ENCODE measurements around the gene CTNNBL1. TPM values are rescaled to one million over a fixed set of nuclear protein-coding genes. Genes with fewer than 3 reads are reported as not detected.
"Not testable (repeated sequence)": the region's sequence is repeated elsewhere in the genome, so short reads cannot be mapped to it uniquely, and the experiment has no call there.

Gene CTNNBL1
- total RNA-seq, 2 donors from 2014 or later = 29.9 to 39.9 TPM

DNA sequence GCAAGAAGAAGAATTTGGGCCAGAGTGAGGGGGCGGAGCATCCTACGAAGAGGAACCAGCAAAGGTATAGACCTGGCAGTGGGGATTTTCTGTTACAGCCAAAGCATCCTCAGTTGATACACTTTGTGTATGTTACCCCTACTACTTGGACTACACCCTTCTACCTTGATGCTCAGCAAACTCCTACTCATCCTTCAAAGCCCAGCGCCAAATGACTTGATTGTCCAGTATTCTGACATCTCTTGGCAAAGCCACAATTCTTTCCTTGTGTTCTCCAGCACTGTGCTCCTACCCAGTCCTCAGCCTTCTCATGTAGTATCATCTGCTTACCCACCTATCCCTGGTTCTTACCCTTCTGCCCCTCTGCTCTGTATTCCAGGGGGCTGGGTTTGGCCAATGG, 21.7 kb upstream of the CTNNBL1 start:
- H3K4me1 ChIP-seq = no peaks in the 10 kb centered on the region
- H3K27ac ChIP-seq = no peak overlapping the region
- H3K36me3 ChIP-seq = no peaks in the 10 kb centered on the region
- TF ChIP-seq, protein P1, sequence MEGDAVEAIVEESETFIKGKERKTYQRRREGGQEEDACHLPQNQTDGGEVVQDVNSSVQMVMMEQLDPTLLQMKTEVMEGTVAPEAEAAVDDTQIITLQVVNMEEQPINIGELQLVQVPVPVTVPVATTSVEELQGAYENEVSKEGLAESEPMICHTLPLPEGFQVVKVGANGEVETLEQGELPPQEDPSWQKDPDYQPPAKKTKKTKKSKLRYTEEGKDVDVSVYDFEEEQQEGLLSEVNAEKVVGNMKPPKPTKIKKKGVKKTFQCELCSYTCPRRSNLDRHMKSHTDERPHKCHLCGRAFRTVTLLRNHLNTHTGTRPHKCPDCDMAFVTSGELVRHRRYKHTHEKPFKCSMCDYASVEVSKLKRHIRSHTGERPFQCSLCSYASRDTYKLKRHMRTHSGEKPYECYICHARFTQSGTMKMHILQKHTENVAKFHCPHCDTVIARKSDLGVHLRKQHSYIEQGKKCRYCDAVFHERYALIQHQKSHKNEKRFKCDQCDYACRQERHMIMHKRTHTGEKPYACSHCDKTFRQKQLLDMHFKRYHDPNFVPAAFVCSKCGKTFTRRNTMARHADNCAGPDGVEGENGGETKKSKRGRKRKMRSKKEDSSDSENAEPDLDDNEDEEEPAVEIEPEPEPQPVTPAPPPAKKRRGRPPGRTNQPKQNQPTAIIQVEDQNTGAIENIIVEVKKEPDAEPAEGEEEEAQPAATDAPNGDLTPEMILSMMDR (IDR thresholded peaks at IDR 0.05) = no peak
- no peak overlapping the region for H3K4me3 ChIP-seq
- no peaks in the 10 kb centered on the region for H3K27me3 ChIP-seq
- DNase-seq (ENCODE audit: low spot score) = no peak
- H3K9me3 ChIP-seq = no peaks in the 10 kb centered on the region

DNA sequence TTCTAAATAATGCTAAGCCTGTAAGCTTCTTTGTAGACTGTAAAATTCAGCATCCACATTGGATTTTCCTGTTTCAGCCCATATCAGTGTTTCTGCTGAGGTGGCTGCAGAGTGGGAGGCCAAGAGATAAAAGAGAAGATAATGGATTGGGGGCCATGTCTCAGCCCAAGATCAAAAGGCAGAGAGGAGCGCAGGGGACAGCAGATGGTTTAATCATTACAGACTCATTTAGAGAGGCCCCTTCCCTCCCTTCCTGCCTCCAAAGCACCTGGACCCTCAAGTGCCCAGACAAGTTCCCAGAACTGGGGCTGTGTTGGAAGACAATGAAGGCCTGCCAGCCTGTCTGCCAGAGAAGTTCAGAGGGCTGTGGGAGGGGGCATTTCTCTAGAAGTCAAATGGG, 20.4 kb upstream of the CTNNBL1 start:
- no peaks in the 10 kb centered on the region for H3K27me3 ChIP-seq
- no peaks in the 10 kb centered on the region for H3K36me3 ChIP-seq
- no peak overlapping the region for H3K27ac ChIP-seq
- no peaks in the 10 kb centered on the region for H3K9me3 ChIP-seq
- DNase-seq (ENCODE audit: low spot score) = no peak
- no peaks in the 10 kb centered on the region for H3K4me1 ChIP-seq
- H3K4me3 ChIP-seq = no peak overlapping the region
- TF ChIP-seq, protein P1 (IDR thresholded peaks at IDR 0.05) = no peak

DNA sequence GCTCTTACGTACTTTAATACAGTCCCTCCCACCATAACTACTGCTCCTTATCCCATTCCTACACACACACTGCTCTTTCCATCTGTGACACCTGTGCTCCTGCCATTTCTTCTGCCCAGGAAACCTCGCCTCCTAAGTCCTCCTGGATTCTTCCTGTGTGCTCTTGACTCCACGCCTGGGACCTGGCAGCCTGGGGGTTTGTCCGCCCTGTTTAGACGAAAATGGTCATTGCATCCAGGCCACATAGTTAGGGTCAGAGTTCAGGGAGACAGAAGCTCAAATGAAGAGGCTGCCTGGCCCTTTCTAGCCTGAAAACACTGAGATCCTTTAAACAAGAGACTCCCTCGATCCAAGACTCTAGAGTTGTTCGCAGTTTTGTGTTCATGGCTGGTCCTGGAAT, 17.4 kb upstream of the CTNNBL1 start:
- TF ChIP-seq, protein P1 (IDR thresholded peaks at IDR 0.05) = no peak
- H3K9me3 ChIP-seq = no peaks in the 10 kb centered on the region
- no peaks in the 10 kb centered on the region for H3K27me3 ChIP-seq
- no peak for DNase-seq (ENCODE audit: low spot score)
- H3K4me3 ChIP-seq = no peak overlapping the region
- H3K27ac ChIP-seq = no peak overlapping the region
- H3K4me1 ChIP-seq = no peaks in the 10 kb centered on the region
- H3K36me3 ChIP-seq = no peaks in the 10 kb centered on the region

DNA sequence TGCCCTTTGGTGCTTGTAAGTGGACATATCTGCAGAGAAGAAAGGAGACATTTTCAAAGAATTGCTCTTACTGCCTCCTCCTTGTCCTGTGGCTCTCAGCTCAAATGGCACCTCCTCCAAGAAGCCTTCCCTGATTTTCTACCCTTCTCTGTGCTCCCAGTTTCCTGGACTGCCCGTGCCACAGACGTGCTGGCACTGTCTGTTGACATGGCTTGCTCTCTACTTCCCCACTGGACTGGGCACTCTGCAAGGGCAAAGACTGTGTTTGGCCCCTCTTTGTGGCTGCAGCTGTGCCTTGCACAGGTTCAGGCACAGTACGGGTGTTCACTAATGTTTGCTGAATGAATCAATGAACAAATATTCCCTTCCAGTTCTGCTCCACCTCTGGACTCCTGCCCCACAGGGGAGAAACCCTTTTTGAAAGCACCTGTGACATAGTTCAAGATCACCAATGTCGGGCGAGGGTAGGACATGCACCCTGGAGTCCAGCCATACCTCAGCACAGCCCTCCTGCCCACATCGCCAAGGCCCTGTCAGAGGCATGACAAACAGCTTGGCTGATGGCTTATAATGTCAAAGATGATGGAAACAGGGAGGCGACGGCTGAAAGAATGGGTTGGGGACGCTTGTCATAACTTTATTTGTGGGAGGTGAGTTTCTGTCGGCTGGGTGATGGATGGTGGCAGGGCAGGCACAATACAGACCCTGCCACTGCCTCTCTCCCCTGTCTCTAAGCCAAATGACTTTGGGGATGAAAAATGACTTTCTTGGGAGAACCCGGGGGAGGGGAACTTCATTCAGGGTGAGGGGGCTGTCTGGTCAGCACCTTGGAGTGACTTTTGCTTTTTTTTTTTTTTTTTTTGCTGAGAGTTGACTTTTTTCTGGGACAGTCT, 15.6 kb upstream of the CTNNBL1 start:
- TF ChIP-seq, protein P1 (IDR thresholded peaks at IDR 0.05) = no peak
- no peaks in the 10 kb centered on the region for H3K27me3 ChIP-seq
- H3K27ac ChIP-seq = no peak overlapping the region
- H3K36me3 ChIP-seq = no peaks in the 10 kb centered on the region
- DNase-seq (ENCODE audit: low spot score) = no peak
- no peaks in the 10 kb centered on the region for H3K4me1 ChIP-seq
- no peaks in the 10 kb centered on the region for H3K9me3 ChIP-seq
- H3K4me3 ChIP-seq = no peak overlapping the region

DNA sequence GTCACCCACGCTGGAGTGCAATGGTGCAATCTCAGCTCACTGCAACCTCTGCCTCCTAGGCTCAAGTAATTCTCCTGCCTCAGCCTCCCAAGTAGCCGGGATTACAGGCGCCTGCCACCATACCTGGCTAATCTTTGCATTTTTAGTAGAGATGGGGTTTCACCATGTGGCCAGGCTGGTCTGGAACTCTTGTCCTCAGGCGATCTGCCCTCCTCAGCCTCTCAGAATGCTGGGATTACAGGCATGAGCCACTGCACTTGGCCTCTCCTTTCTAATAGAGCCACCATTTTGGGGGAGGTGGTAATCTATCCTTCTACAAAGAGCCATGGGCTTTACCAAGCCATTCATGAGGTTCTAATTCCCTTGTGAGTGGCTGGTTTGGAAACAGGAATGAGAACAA, 14.1 kb upstream of the CTNNBL1 start:
- not testable (repeated sequence) for H3K27me3 ChIP-seq; H3K36me3 ChIP-seq; DNase-seq (ENCODE audit: low spot score); H3K27ac ChIP-seq; H3K4me1 ChIP-seq; H3K9me3 ChIP-seq; H3K4me3 ChIP-seq

DNA sequence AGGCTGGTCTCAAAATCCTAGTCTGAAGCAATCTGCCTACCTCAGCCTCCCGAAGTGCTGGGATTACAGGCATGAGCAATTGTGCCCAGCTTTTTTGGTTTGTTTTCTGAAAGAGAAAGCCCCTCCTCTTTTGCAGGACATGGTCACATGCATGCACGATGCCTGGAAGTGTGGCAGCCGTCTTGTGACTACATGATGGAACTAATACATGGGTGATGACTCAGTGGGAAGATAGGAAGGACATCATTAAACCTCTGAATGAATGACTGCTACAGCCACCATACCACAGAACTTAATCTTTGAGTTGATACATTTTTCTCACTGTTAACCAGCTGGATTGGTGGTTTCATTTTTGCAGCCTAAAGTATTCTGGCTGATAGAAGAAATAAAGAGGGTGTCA, 13.4 kb upstream of the CTNNBL1 start:
- Histone ChIP-seq H3K27ac (no peak overlapping the region), H3K36me3 (no peaks in the 10 kb centered on the region), H3K4me3 (no peak overlapping the region), H3K4me1 (no peaks in the 10 kb centered on the region), H3K27me3 (no peaks in the 10 kb centered on the region), H3K9me3 (no peaks in the 10 kb centered on the region)
- no peak for DNase-seq (ENCODE audit: low spot score)
- TF ChIP-seq, protein P1 (IDR thresholded peaks at IDR 0.05) = no peak

Measured in right atrium auricular region (tissue), 2 donors.